HepG2 (cell line): ENCODE data around the gene PNPLA2. TPM values are rescaled to one million over a fixed set of nuclear protein-coding genes. Genes with fewer than 3 reads are reported as not detected.

Experiments
- AGO1 ChIP-seq: fragments of 200-400 bp; formaldehyde crosslinking; IDR thresholded peaks from 2 replicates; pipeline ENCODE4 v1.6.1; 2017; ENCODE audit warnings: mild to moderate bottlenecking, low read depth, low read length, moderate library complexity; ENCODE audit not compliant: poor library complexity, severe bottlenecking
- HES4 ChIP-seq: sonication (generic); formaldehyde crosslinking; IDR thresholded peaks from 2 replicates; pipeline ENCODE4 v1.9.0; 2021; ENCODE audit warnings: mild to moderate bottlenecking, missing genetic modification reagents, borderline replicate concordance
- KDM5B ChIP-seq: sonication (generic); formaldehyde crosslinking; IDR thresholded peaks from 2 replicates; pipeline ENCODE4 v1.4.0; 2020; ENCODE audit warnings: missing genetic modification reagents, mild to moderate bottlenecking, borderline replicate concordance
- SALL1 ChIP-seq: sonication (generic); formaldehyde crosslinking; IDR thresholded peaks from 2 replicates; pipeline ENCODE4 v1.8.0; 2022; ENCODE audit warnings: mild to moderate bottlenecking, missing genetic modification reagents
- SALL2 ChIP-seq: sonication (generic); formaldehyde crosslinking; IDR thresholded peaks from 2 replicates; pipeline ENCODE4 v1.8.1; 2023; ENCODE audit warnings: mild to moderate bottlenecking, missing genetic modification reagents, inconsistent platforms
- SPEN ChIP-seq: sonication (generic); formaldehyde crosslinking; IDR thresholded peaks from 2 replicates; pipeline ENCODE4 v1.5.1; 2020; ENCODE audit warnings: low read depth, mild to moderate bottlenecking, missing genetic modification reagents
- STAT5B ChIP-seq: sonication (generic); formaldehyde crosslinking; IDR thresholded peaks from 2 replicates; pipeline ENCODE4 v1.4.0; 2020; ENCODE audit warnings: missing genetic modification reagents
- TBX3 ChIP-seq: fragments of 450-650 bp; IDR thresholded peaks from 2 replicates; pipeline ENCODE4 v1.6.1; 2017; ENCODE audit warnings: antibody characterized with exemption, mild to moderate bottlenecking, inconsistent platforms, borderline replicate concordance
- ZNF180 ChIP-seq: sonication (generic); formaldehyde crosslinking; IDR thresholded peaks from 2 replicates; pipeline ENCODE4 v1.4.0; 2020; ENCODE audit warnings: low read depth, missing genetic modification reagents, borderline replicate concordance
- ZNF264 ChIP-seq: sonication (generic); formaldehyde crosslinking; IDR thresholded peaks from 2 replicates; pipeline ENCODE4 v1.4.0; 2020; ENCODE audit warnings: missing genetic modification reagents
- ZNF329 ChIP-seq: sonication (generic); formaldehyde crosslinking; IDR thresholded peaks from 2 replicates; pipeline ENCODE4 v1.9.0; 2021; ENCODE audit warnings: low read depth, mild to moderate bottlenecking, missing genetic modification reagents
- ZNF335 ChIP-seq: sonication (generic); formaldehyde crosslinking; IDR thresholded peaks from 2 replicates; pipeline ENCODE4 v1.4.0; 2020; ENCODE audit warnings: missing genetic modification reagents
- ZNF577 ChIP-seq: sonication (generic); formaldehyde crosslinking; IDR thresholded peaks from 2 replicates; pipeline ENCODE4 v1.4.0; 2020; ENCODE audit warnings: mild to moderate bottlenecking, low read depth, missing genetic modification reagents, borderline replicate concordance
- ZNF776 ChIP-seq: sonication (generic); formaldehyde crosslinking; IDR thresholded peaks from 2 replicates; pipeline ENCODE4 v1.4.0; 2020; ENCODE audit warnings: mild to moderate bottlenecking, missing genetic modification reagents
- ZNF841 ChIP-seq: sonication (generic); formaldehyde crosslinking; IDR thresholded peaks from 2 replicates; pipeline ENCODE4 v1.8.1; 2023; ENCODE audit warnings: missing genetic modification reagents, borderline replicate concordance
- ZNF883 ChIP-seq: sonication (generic); formaldehyde crosslinking; IDR thresholded peaks from 2 replicates; pipeline ENCODE4 v1.5.1; 2020; ENCODE audit warnings: mild to moderate bottlenecking, missing genetic modification reagents; ENCODE audit errors: not compliant biosample characterization
- polyA plus RNA-seq, 8 experiments: library from polyadenylated mRNA; depleted of rRNA in 3 of 8; stranded (reverse) in 7 of 8; unstranded in 1 of 8; fragments of >200 nt; fragmentation: Illumina TruSeq in 4 of 8; extraction: Trizol in 4 of 8; gene quantifications; 2 replicates each; pipeline versions ENCODE4 v1.2.1 to v1.2.3, GENCODE V29; 2011 to 2016; ENCODE audit warnings: low read depth in 4 of 8, missing spikeins in 1 of 8, mixed read lengths in 1 of 8; ENCODE audit not compliant: insufficient read depth in 1 of 8
- total RNA-seq, 5 experiments: library from RNA; depleted of rRNA; stranded (reverse); fragments of >200 nt; fragmentation: Illumina TruSeq; extraction: Trizol; gene quantifications; 2 replicates each; pipeline ENCODE4 v1.2.3, GENCODE V29; 2016; ENCODE audit warnings: low read depth in 1 of 5
- TF ChIP-seq, protein P1 (sequence below): sonication (generic); formaldehyde crosslinking; IDR thresholded peaks from 2 replicates; pipeline ENCODE4 v1.4.0; 2020; ENCODE audit warnings: missing genetic modification reagents; ENCODE audit errors: not compliant biosample characterization
- TF ChIP-seq, protein P2 (sequence below): sonication (generic); formaldehyde crosslinking; IDR thresholded peaks from 2 replicates; pipeline ENCODE4 v1.4.0; 2020; ENCODE audit warnings: missing genetic modification reagents
- TF ChIP-seq, protein P3 (sequence below): sonication (generic); formaldehyde crosslinking; IDR thresholded peaks from 2 replicates; pipeline ENCODE4 v1.4.0; 2020; ENCODE audit warnings: missing genetic modification reagents
- TF ChIP-seq, protein P4 (sequence below): sonication (generic); formaldehyde crosslinking; IDR thresholded peaks from 2 replicates; pipeline ENCODE4 v1.4.0; 2020; ENCODE audit warnings: mild to moderate bottlenecking, missing genetic modification reagents, borderline replicate concordance

Gene PNPLA2
- total and polyA plus RNA-seq, 2 of the 13 experiments (the other 11 are each of a cell fraction or from before 2014, with no cell fraction given) = 10.5 to 43.2 TPM

DNA sequence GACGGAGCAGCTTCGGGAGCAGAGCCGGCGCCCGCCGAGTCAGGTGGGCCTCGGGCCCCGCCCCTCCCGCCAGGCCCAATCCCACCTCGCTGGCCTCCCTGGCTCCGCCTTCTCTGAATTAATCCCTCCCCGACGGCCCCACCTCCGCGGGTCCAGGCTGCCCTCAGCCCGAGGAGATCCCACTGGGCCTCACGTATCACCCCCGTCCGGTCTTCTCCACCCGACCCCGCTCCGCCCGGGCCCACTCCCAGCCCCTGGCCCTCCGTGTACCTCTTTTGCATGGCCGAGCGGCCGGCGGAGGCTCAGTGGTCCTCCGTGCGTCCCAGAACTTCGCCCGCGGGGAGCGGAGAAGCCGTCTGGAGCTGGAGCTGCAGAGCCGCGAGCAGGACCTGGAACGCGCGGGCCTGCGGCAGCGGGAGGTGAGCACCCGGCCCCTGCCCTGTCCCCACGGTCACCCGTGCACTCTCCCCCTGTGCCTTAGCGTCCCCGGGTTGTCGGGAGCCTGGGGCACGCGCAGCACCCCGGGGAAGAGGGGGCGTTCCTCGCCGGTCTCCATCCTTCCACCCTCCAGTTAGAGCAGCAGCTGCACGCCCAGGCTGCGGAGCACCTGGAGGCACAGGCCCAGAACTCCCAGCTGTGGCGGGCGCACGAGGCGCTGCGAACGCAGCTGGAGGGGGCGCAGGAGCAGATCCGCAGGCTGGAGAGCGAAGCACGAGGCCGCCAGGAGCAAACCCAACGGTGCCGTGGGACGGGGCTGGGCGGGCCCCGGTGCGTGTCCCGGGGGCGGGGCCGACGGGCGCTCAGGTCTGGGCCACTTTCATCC lies 11.8 kb downstream of the PNPLA2 start (continued):
- TF ChIP-seq, protein P1, sequence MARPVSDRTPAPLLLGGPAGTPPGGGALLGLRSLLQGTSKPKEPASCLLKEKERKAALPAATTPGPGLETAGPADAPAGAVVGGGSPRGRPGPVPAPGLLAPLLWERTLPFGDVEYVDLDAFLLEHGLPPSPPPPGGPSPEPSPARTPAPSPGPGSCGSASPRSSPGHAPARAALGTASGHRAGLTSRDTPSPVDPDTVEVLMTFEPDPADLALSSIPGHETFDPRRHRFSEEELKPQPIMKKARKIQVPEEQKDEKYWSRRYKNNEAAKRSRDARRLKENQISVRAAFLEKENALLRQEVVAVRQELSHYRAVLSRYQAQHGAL (CRISPR knock-in tag) = no peak
- TF ChIP-seq SALL1 (CRISPR knock-in tag) = peak; percentile 40; the same call in 1 of the 2 replicates
- no peak for TF ChIP-seq ZNF335 (CRISPR knock-in tag)
- no peak for TF ChIP-seq ZNF776
- TF ChIP-seq ZNF841 (CRISPR knock-in tag) = no peak
- TF ChIP-seq ZNF264 (CRISPR knock-in tag) = no peak
- peak; percentile 65 for TF ChIP-seq AGO1
- no peak for TF ChIP-seq KDM5B (CRISPR knock-in tag)
- no peak for TF ChIP-seq SALL2 (CRISPR knock-in tag)
- TF ChIP-seq, protein P2, sequence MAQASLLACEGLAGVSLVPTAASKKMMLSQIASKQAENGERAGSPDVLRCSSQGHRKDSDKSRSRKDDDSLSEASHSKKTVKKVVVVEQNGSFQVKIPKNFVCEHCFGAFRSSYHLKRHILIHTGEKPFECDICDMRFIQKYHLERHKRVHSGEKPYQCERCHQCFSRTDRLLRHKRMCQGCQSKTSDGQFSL (CRISPR knock-in tag) = no peak
- TF ChIP-seq SPEN (CRISPR knock-in tag) = peak; percentile 44; the same call in 1 of the 2 replicates
- TF ChIP-seq ZNF883 (CRISPR knock-in tag) = peak; percentile 61
- no peak for TF ChIP-seq ZNF577
- TF ChIP-seq, protein P3, sequence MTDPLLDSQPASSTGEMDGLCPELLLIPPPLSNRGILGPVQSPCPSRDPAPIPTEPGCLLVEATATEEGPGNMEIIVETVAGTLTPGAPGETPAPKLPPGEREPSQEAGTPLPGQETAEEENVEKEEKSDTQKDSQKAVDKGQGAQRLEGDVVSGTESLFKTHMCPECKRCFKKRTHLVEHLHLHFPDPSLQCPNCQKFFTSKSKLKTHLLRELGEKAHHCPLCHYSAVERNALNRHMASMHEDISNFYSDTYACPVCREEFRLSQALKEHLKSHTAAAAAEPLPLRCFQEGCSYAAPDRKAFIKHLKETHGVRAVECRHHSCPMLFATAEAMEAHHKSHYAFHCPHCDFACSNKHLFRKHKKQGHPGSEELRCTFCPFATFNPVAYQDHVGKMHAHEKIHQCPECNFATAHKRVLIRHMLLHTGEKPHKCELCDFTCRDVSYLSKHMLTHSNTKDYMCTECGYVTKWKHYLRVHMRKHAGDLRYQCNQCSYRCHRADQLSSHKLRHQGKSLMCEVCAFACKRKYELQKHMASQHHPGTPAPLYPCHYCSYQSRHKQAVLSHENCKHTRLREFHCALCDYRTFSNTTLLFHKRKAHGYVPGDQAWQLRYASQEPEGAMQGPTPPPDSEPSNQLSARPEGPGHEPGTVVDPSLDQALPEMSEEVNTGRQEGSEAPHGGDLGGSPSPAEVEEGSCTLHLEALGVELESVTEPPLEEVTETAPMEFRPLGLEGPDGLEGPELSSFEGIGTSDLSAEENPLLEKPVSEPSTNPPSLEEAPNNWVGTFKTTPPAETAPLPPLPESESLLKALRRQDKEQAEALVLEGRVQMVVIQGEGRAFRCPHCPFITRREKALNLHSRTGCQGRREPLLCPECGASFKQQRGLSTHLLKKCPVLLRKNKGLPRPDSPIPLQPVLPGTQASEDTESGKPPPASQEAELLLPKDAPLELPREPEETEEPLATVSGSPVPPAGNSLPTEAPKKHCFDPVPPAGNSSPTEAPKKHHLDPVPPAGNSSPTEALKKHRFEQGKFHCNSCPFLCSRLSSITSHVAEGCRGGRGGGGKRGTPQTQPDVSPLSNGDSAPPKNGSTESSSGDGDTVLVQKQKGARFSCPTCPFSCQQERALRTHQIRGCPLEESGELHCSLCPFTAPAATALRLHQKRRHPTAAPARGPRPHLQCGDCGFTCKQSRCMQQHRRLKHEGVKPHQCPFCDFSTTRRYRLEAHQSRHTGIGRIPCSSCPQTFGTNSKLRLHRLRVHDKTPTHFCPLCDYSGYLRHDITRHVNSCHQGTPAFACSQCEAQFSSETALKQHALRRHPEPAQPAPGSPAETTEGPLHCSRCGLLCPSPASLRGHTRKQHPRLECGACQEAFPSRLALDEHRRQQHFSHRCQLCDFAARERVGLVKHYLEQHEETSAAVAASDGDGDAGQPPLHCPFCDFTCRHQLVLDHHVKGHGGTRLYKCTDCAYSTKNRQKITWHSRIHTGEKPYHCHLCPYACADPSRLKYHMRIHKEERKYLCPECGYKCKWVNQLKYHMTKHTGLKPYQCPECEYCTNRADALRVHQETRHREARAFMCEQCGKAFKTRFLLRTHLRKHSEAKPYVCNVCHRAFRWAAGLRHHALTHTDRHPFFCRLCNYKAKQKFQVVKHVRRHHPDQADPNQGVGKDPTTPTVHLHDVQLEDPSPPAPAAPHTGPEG (CRISPR knock-in tag) = no peak; the same call in 1 of the 2 replicates
- no peak for TF ChIP-seq STAT5B (CRISPR knock-in tag)
- no peak for TF ChIP-seq TBX3
- TF ChIP-seq HES4 (CRISPR knock-in tag) = no peak; the same call in 1 of the 2 replicates
- TF ChIP-seq ZNF329 = 0 out of 2 replicates have a peak, but pooled peaks have one; percentile 42
- TF ChIP-seq ZNF180 (CRISPR knock-in tag) = no peak
- TF ChIP-seq, protein P4, sequence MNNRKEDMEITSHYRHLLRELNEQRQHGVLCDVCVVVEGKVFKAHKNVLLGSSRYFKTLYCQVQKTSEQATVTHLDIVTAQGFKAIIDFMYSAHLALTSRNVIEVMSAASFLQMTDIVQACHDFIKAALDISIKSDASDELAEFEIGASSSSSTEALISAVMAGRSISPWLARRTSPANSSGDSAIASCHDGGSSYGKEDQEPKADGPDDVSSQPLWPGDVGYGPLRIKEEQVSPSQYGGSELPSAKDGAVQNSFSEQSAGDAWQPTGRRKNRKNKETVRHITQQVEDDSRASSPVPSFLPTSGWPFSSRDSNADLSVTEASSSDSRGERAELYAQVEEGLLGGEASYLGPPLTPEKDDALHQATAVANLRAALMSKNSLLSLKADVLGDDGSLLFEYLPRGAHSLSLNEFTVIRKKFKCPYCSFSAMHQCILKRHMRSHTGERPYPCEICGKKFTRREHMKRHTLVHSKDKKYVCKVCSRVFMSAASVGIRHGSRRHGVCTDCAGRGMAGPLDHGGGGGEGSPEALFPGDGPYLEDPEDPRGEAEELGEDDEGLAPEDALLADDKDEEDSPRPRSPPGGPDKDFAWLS (CRISPR knock-in tag) = no peak
